A549 (cell line): Measurements from ENCODE around the gene SBF2. TPM values are rescaled to one million over a fixed set of nuclear protein-coding genes. Genes with fewer than 3 reads are reported as not detected.
"Not testable (repeated sequence)": the region's sequence is repeated elsewhere in the genome, so short reads cannot be mapped to it uniquely, and the experiment has no call there.

Source experiments
- ATAC-seq, 2 experiments: fragments of 200-7000 bp in 1 of 2; fragments of >200 bp in 1 of 2; cut with Nextera tagmentation in 1 of 2; cut with Tn5 transposase in 1 of 2; 3 replicates each; pipeline versions ENCODE4 v1.8.0 to v1.9.1; 2018 to 2020; ENCODE audit warnings: mild to moderate bottlenecking in 1 of 2, moderate library complexity in 1 of 2
- CTCF ChIA-PET: fragments of 300-600 bp; sonication (Branson Sonifier 250); formaldehyde crosslinking; extraction: SDS; loops from one replicate; lab custom pipeline; 2021; ENCODE audit warnings: antibody characterized with exemption, inconsistent platforms; lab: Yijun Ruan, JAX
- POLR2A ChIA-PET: fragments of 350-600 bp; formaldehyde crosslinking; extraction: SDS; loops from one replicate; lab custom pipeline; 2021; ENCODE audit warnings: antibody characterized with exemption, inconsistent platforms; lab: Yijun Ruan, JAX
- DNase-seq, 2 experiments: peaks; one replicate each; pipeline versions ENCODE4 v3.0.0 to v3.0.0-alpha.2; 2011 to 2016; ENCODE audit warnings: low read depth in 1 of 2, low spot score in 1 of 2
- FAIRE-seq: peaks from 2 replicates; lab custom pipeline; 2011; peaks lifted over from hg19 to GRCh38; lab: Jason Lieb, UNC
- H3K27ac ChIP-seq, 2 experiments: fragments of >200 bp; sonication (Bioruptor Twin); formaldehyde crosslinking; 3 replicates each; pipeline ENCODE4 v1.5.1; 2016 to 2017
- H3K4me1 ChIP-seq: fragments of >200 bp; sonication (Bioruptor Twin); formaldehyde crosslinking; 3 replicates; pipeline ENCODE4 v1.6.1; 2016
- H3K4me2 ChIP-seq: fragments of >200 bp; sonication (Bioruptor Twin); formaldehyde crosslinking; 3 replicates; pipeline ENCODE4 v1.6.1; 2016
- H3K4me3 ChIP-seq: fragments of >200 bp; sonication (Bioruptor Twin); formaldehyde crosslinking; 3 replicates; pipeline ENCODE4 v1.5.1; 2016
- H3K9me3 ChIP-seq: fragments of >200 bp; sonication (Bioruptor Twin); formaldehyde crosslinking; 3 replicates; pipeline ENCODE4 v1.6.1; 2016
- BCL3 ChIP-seq: fragments of >200 bp; sonication (Bioruptor Twin); formaldehyde crosslinking; IDR thresholded peaks from 3 replicates; pipeline ENCODE4 v1.6.1; 2016
- CBX8 ChIP-seq: fragments of 200-600 bp; sonication (generic); IDR thresholded peaks from 2 replicates; pipeline ENCODE4 v1.6.1; 2016
- CEBPB ChIP-seq, 2 experiments: fragments of >200 bp in 1 of 2; sonication (Bioruptor Twin) in 1 of 2; formaldehyde crosslinking in 1 of 2; IDR thresholded peaks; 2 replicates each; pipeline ENCODE4 v1.6.1; 2012 to 2016
- CHD2 ChIP-seq: fragments of 150-350 bp; IDR thresholded peaks from 2 replicates; pipeline ENCODE4 v1.6.1; 2014; ENCODE audit warnings: low read length; ENCODE audit not compliant: partially characterized antibody
- EHMT2 ChIP-seq: fragments of 200-600 bp; sonication (generic); IDR thresholded peaks from 2 replicates; pipeline ENCODE4 v1.6.1; 2016; ENCODE audit warnings: antibody characterized with exemption, low read depth, mild to moderate bottlenecking, moderate library complexity
- ELK1 ChIP-seq: fragments of 150-350 bp; IDR thresholded peaks from 2 replicates; pipeline ENCODE4 v1.6.1; 2014; ENCODE audit warnings: low read depth, mild to moderate bottlenecking, low read length
- EP300 ChIP-seq, 2 experiments: fragments of >200 bp; sonication (Bioruptor Twin); formaldehyde crosslinking; IDR thresholded peaks; 2 replicates in 1 of 2; 3 replicates in 1 of 2; pipeline ENCODE4 v1.6.1; 2016 to 2017
- HOXA7 ChIP-seq: fragments of 250-450 bp; sonication (Bioruptor Pico); IDR thresholded peaks from 2 replicates; pipeline ENCODE4 v1.5.0; 2020; ENCODE audit warnings: mild to moderate bottlenecking, moderate library complexity
- HOXB5 ChIP-seq: fragments of 250-450 bp; sonication (Bioruptor Pico); IDR thresholded peaks from 2 replicates; pipeline ENCODE4 v1.5.0; 2020; ENCODE audit warnings: mild to moderate bottlenecking, moderate library complexity
- JUN ChIP-seq, 2 experiments: fragments of >200 bp; sonication (Bioruptor Twin); formaldehyde crosslinking; IDR thresholded peaks; 2 replicates in 1 of 2; 3 replicates in 1 of 2; pipeline ENCODE4 v1.6.1; 2016 to 2017
- JUNB ChIP-seq: fragments of >200 bp; sonication (Bioruptor Twin); formaldehyde crosslinking; IDR thresholded peaks from 2 replicates; pipeline ENCODE4 v1.6.1; 2016
- MAFK ChIP-seq: fragments of 450-650 bp; IDR thresholded peaks from 2 replicates; pipeline ENCODE4 v1.6.1; 2014; ENCODE audit not compliant: partially characterized antibody
- NPAS2 ChIP-seq: fragments of 250-450 bp; sonication (Bioruptor Pico); IDR thresholded peaks from 2 replicates; pipeline ENCODE4 v1.8.0; 2022; ENCODE audit warnings: mild to moderate bottlenecking, moderate library complexity, borderline replicate concordance
- PBX3 ChIP-seq: IDR thresholded peaks from 2 replicates; pipeline ENCODE4 v1.6.1; 2012
- RARB ChIP-seq: fragments of 250-450 bp; sonication (Bioruptor Pico); IDR thresholded peaks from 2 replicates; pipeline ENCODE4 v1.8.0; 2021; ENCODE audit warnings: mild to moderate bottlenecking, moderate library complexity
- RCOR1 ChIP-seq: fragments of 150-350 bp; IDR thresholded peaks from 2 replicates; pipeline ENCODE4 v1.6.1; 2014; ENCODE audit warnings: antibody characterized with exemption, low read length, low read depth
- REST ChIP-seq: fragments of 200-600 bp; sonication (generic); IDR thresholded peaks from 2 replicates; pipeline ENCODE4 v1.6.1; 2016; ENCODE audit warnings: antibody characterized with exemption, mild to moderate bottlenecking, moderate library complexity
- RFX5 ChIP-seq: fragments of 450-650 bp; IDR thresholded peaks from 2 replicates; pipeline ENCODE4 v1.7.1; 2014; ENCODE audit warnings: antibody characterized with exemption, mild to moderate bottlenecking, moderate library complexity
- RNF2 ChIP-seq: fragments of 200-600 bp; sonication (generic); IDR thresholded peaks from 2 replicates; pipeline ENCODE4 v1.6.1; 2016; ENCODE audit warnings: low read depth, mild to moderate bottlenecking, antibody characterized with exemption, moderate library complexity, borderline replicate concordance
- SMC3 ChIP-seq: fragments of >200 bp; sonication (Bioruptor Twin); formaldehyde crosslinking; IDR thresholded peaks from 3 replicates; pipeline ENCODE4 v1.6.1; 2018; ENCODE audit warnings: inconsistent platforms
- TFCP2L1 ChIP-seq: fragments of 250-450 bp; sonication (Bioruptor Pico); IDR thresholded peaks from 2 replicates; pipeline ENCODE4 v1.5.0; 2021; ENCODE audit warnings: mild to moderate bottlenecking
- ZNF302 ChIP-seq: fragments of 250-450 bp; sonication (Bioruptor Pico); IDR thresholded peaks from 2 replicates; pipeline ENCODE4 v1.9.0; 2021; ENCODE audit warnings: inconsistent platforms, mild to moderate bottlenecking, moderate library complexity
- WGBS: methylation state at CpG from one replicate; pipeline ENCODE4 v1.1.6; 2017; ENCODE audit errors: missing lambda C conversion rate; 5-methylcytosine and 5-hydroxymethylcytosine counted together
- polyA plus RNA-seq, 4 experiments: library from polyadenylated mRNA; depleted of rRNA in 3 of 4; stranded (reverse); fragments of >200 nt; fragmentation: RNase III in 1 of 4; extraction: RNeasy Plus Mini Kit Qiagen cat#74134 plus additional on column Dnase treatment in 1 of 4; gene quantifications; 2 replicates in 3 of 4; 3 replicates in 1 of 4; pipeline ENCODE4 v1.2.3, GENCODE V29; 2011 to 2017

The SBF2 gene
- polyA plus RNA-seq, 2 of the 4 experiments (the other 2 are of a cell fraction): 11.1 to 49.6 TPM

GRCh38 chr11:10041332-10041731 lies 252.7 kb downstream of the SBF2 start:
- no peak for DNase-seq
- no peak overlapping the region for H3K27ac ChIP-seq
- POLR2A ChIA-PET: no interaction called here
- H3K4me3 ChIP-seq: no peak overlapping the region
- WGBS: 78% methylated on average over 2 of the region's 2 CpGs
- peaks cover 23% of the 10 kb centered on the region for H3K9me3 ChIP-seq
- H3K4me1 ChIP-seq: no peaks in the 10 kb centered on the region
- TF ChIP-seq MAFK (peak; percentile 91), JUN (IDR thresholded peaks at IDR 0.05) (no peak)
- TF ChIP-seq, all 56 proteins: peak for 1
- FAIRE-seq (peak; percentile 92), ATAC-seq (no peak)
- H3K4me2 ChIP-seq: no peak overlapping the region
- CTCF ChIA-PET: no interaction called here

GRCh38 chr11:10038521-10039302 lies 255.3 kb downstream of the SBF2 start:
- DNase-seq (no peak), ATAC-seq (no peak), FAIRE-seq (no peak)
- POLR2A ChIA-PET: no interaction called here
- H3K27ac ChIP-seq: no peak overlapping the region
- no peaks in the 10 kb centered on the region for H3K4me1 ChIP-seq
- no peak overlapping the region for H3K4me3 ChIP-seq
- TF ChIP-seq HOXA7: no peak
- no peak for TF ChIP-seq RNF2
- peak; percentile 11 to 26; a peak in 1 of 4 replicates for TF ChIP-seq CEBPB (IDR thresholded peaks at IDR 0.05)
- no peak for TF ChIP-seq TFCP2L1
- TF ChIP-seq ZNF302: no peak
- TF ChIP-seq, all 56 proteins: peak for 1
- WGBS: 89% methylated on average over 2 of the region's 2 CpGs
- Histone ChIP-seq H3K4me2 (no peak overlapping the region), H3K9me3 (0 out of 3 replicates have a peak, but pooled peaks cover 4% of the 10 kb centered on the region)
- CTCF ChIA-PET: interaction anchor here (1.0 to 1.5 kb wide), 2 partner anchors 11 to 56 kb away, joined by 3 read pairs; no protein-coding TSS in a partner anchor

GRCh38 chr11:10035932-10036331 lies 258.1 kb downstream of the SBF2 start:
- H3K4me1 ChIP-seq, H3K9me3 ChIP-seq, FAIRE-seq, POLR2A ChIA-PET, H3K4me3 ChIP-seq, H3K4me2 ChIP-seq, CTCF ChIA-PET, ATAC-seq, H3K27ac ChIP-seq, DNase-seq: not testable (repeated sequence)
- 84% methylated on average over 6 of the region's 6 CpGs for WGBS

GRCh38 chr11:10032935-10033334 lies 261.1 kb downstream of the SBF2 start:
- Histone ChIP-seq H3K4me1 (no peaks in the 10 kb centered on the region), H3K27ac (no peak overlapping the region)
- DNase-seq (no peak), ATAC-seq (no peak)
- POLR2A ChIA-PET: no interaction called here
- TF ChIP-seq CHD2: no peak
- TF ChIP-seq EP300 (IDR thresholded peaks at IDR 0.05): no peak
- TF ChIP-seq NPAS2 (CRISPR knock-in tag): no peak
- TF ChIP-seq HOXB5 (CRISPR knock-in tag): no peak
- no peak for TF ChIP-seq CBX8
- TF ChIP-seq RCOR1: no peak
- TF ChIP-seq RFX5: no peak
- no peak for TF ChIP-seq PBX3
- no peak for TF ChIP-seq BCL3
- no peak for TF ChIP-seq REST
- TF ChIP-seq EHMT2: no peak
- TF ChIP-seq JUNB: no peak
- TF ChIP-seq ELK1: no peak
- no peak for TF ChIP-seq SMC3
- TF ChIP-seq MAFK: no peak
- TF ChIP-seq RARB (CRISPR knock-in tag): no peak
- TF ChIP-seq, all 56 proteins: peak for 0
- CTCF ChIA-PET: interaction anchor here (1.1 to 1.6 kb wide), 2 partner anchors 44 to 50 kb away, joined by 3 to 4 read pairs; no protein-coding TSS in a partner anchor
- no peak overlapping the region for H3K4me2 ChIP-seq
- no peak overlapping the region for H3K4me3 ChIP-seq
- no peaks in the 10 kb centered on the region for H3K9me3 ChIP-seq
- FAIRE-seq: no peak
